Left ventricle myocardium inferior (tissue), 1 donor: ENCODE results near the gene XPO6. TPM values are rescaled to one million over a fixed set of nuclear protein-coding genes. Genes with fewer than 3 reads are reported as not detected.

Source experiments
- DNase-seq: peaks from one replicate; pipeline ENCODE4 v3.0.0-alpha.2; 2020
- H3K27ac ChIP-seq: fragments of 200-600 bp; replicated peaks from 2 replicates; pipeline ENCODE4 v1.8.0; 2021
- H3K27me3 ChIP-seq: fragments of 200-600 bp; 2 replicates; pipeline ENCODE4 v1.8.0; 2021; ENCODE audit warnings: low read depth
- H3K36me3 ChIP-seq: fragments of 200-600 bp; 2 replicates; pipeline ENCODE4 v1.8.0; 2021
- H3K4me1 ChIP-seq: fragments of 200-600 bp; 2 replicates; pipeline ENCODE4 v1.8.0; 2021
- H3K4me3 ChIP-seq: fragments of 200-600 bp; 2 replicates; pipeline ENCODE4 v1.8.0; 2021; ENCODE audit warnings: mild to moderate bottlenecking, moderate library complexity
- H3K9me3 ChIP-seq: fragments of 200-600 bp; replicated peaks from 2 replicates; pipeline ENCODE4 v1.8.0; 2021
- intact Hi-C: fragments of 100-400 bp; cut with micrococcal nuclease; formaldehyde crosslinking; loops from one replicate; pipeline ENCODE4 v1.11.0; 2022
- total RNA-seq: library from RNA; stranded (reverse); fragmentation: NEBNext Ultra II Directional; extraction: Animal tissue kit (Norgen Biotek cat#: 25700); gene quantifications from one replicate; pipeline ENCODE4 v1.2.1, GENCODE V29; 2021
- TF ChIP-seq, protein P1 (sequence below): fragments of 200-600 bp; IDR thresholded peaks from 2 replicates; pipeline ENCODE4 v1.8.0; 2021; ENCODE audit warnings: antibody characterized with exemption, mild to moderate bottlenecking, borderline replicate concordance
- donor health status: DM: no; HTN: yes; CAD: no; lungs with severe emphysema.

XPO6 gene
- total RNA-seq, 1 donor from 2014 or later, result 26.4 TPM

DNA sequence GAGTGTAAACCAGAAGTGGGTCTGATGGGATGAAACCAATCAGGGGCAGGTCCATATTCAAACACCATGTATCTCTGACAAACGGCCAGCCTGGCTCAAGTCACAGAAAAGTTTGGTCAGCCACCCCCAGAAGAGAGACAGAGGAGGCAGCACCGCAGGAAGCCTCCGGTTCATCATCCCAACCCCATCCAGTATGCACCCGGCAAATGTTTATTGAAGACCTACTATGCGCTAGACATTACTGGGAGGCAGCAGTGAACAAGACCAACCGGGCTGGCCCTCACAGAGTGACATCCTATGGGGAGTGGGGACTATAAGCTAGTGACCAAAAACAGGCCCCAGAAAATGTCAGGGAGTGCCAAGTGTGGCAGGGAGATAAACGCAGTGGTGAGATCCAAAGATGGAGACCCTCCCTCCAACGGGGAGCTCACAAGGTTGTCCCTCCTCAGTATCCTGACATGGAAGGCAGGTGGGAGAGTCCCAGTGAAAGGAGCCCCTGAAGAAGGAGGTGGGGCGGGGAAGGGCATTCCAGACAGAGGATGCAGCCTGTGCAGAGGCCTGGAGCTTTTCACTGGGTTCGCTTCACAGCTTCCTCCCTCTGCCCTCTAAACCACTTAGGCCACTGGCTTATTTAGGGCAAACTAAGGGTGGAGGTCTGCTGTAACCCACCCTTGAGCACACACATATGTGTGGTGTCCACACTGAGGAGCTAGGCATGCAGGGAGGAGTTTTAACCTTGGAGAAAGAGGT is 150.2 kb downstream of the XPO6 start:
- Histone ChIP-seq H3K4me1 (peaks cover 6% of the 10 kb centered on the region), H3K27ac (no peak overlapping the region), H3K9me3 (no peaks in the 10 kb centered on the region), H3K36me3 (no peaks in the 10 kb centered on the region), H3K4me3 (no peak overlapping the region), H3K27me3 (peaks cover 88% of the 10 kb centered on the region)
- intact Hi-C loops, result no loop called here
- no peak for DNase-seq
- TF ChIP-seq, protein P1, sequence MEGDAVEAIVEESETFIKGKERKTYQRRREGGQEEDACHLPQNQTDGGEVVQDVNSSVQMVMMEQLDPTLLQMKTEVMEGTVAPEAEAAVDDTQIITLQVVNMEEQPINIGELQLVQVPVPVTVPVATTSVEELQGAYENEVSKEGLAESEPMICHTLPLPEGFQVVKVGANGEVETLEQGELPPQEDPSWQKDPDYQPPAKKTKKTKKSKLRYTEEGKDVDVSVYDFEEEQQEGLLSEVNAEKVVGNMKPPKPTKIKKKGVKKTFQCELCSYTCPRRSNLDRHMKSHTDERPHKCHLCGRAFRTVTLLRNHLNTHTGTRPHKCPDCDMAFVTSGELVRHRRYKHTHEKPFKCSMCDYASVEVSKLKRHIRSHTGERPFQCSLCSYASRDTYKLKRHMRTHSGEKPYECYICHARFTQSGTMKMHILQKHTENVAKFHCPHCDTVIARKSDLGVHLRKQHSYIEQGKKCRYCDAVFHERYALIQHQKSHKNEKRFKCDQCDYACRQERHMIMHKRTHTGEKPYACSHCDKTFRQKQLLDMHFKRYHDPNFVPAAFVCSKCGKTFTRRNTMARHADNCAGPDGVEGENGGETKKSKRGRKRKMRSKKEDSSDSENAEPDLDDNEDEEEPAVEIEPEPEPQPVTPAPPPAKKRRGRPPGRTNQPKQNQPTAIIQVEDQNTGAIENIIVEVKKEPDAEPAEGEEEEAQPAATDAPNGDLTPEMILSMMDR, result no peak

GRCh38 chr16:28059841-28060575 is 151.8 kb downstream of the XPO6 start:
- Histone ChIP-seq H3K4me1 (peaks cover 6% of the 10 kb centered on the region), H3K4me3 (no peak overlapping the region), H3K36me3 (no peaks in the 10 kb centered on the region), H3K9me3 (no peaks in the 10 kb centered on the region), H3K27me3 (peaks cover 92% of the 10 kb centered on the region), H3K27ac (no peak overlapping the region)
- no peak for DNase-seq
- intact Hi-C loops, result no loop called here
- TF ChIP-seq, protein P1, result no peak

- Histone ChIP-seq H3K4me1 (peaks cover 6% of the 10 kb centered on the region), H3K27me3 (peaks cover 92% of the 10 kb centered on the region)
Observed at GRCh38 chr16:28058839-28059589, 152.8 kb downstream of the XPO6 start.

DNA sequence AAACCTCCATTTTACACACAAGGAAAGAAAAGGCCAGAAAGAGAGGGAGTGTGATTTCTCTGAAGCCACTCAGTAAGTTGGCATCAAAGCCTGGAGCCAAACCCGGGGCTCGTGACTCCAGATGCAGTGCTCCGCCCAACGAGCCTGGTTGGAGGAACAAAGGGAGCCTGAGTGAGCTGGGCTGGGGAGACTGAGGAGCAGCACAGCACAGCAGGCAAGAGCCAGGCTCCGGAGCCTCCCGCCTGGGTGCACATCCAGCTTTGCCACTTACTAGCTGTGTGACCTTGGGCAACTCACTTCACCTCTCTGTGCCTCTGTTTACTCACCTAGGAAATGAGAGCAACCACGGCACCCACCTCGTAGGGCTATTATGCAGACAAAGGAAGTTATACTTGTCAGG is 153.8 kb downstream of the XPO6 start:
- peaks cover 94% of the 10 kb centered on the region for H3K27me3 ChIP-seq
- DNase-seq, result no peak
- intact Hi-C loops, result no loop called here

More at GRCh38 chr16:28058839-28059589, 152.8 kb downstream of the XPO6 start:
- H3K9me3 ChIP-seq, result no peaks in the 10 kb centered on the region
- H3K36me3 ChIP-seq, result no peaks in the 10 kb centered on the region
- TF ChIP-seq, protein P1, result no peak
- intact Hi-C loops, result no loop called here
- no peak overlapping the region for H3K27ac ChIP-seq
- DNase-seq, result no peak
- H3K4me3 ChIP-seq, result no peak overlapping the region

DNA sequence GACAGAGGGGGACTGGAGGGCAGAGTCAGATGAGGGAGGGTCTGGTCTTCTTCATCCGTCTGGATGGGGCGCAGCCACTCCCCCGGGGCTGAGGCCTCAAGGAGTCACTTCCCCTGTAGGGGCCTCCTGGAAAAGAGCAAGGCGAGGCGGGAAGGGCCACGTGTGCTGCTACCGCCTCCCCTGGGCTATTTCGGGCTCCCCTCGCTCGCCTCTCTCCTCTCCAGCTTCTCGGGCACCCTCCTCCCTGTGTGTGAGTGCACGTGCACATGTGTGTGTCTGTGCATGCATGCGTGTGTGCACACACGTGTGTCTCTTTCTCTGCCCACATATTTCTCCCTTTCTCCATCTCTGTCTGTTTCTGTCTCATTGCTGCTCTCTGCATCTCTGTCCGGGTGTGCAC is 158.3 kb downstream of the XPO6 start:
- peaks cover 85% of the 10 kb centered on the region for H3K27me3 ChIP-seq
- peaks cover 14% of the 10 kb centered on the region for H3K9me3 ChIP-seq
- no peak for DNase-seq
- TF ChIP-seq, protein P1, result no peak
- no peaks in the 10 kb centered on the region for H3K36me3 ChIP-seq
- intact Hi-C loops, result no loop called here
- no peak overlapping the region for H3K27ac ChIP-seq
- no peak overlapping the region for H3K4me3 ChIP-seq
- H3K4me1 ChIP-seq, result no peaks in the 10 kb centered on the region

More for the DNA sequence above, 153.8 kb downstream of the XPO6 start:
- H3K36me3 ChIP-seq, result no peaks in the 10 kb centered on the region
- TF ChIP-seq, protein P1, result no peak
- H3K9me3 ChIP-seq, result no peaks in the 10 kb centered on the region
- no peak overlapping the region for H3K4me3 ChIP-seq
- peaks cover 6% of the 10 kb centered on the region for H3K4me1 ChIP-seq
- no peak overlapping the region for H3K27ac ChIP-seq
